Measurements from ENCODE around the gene VCX2.
"Not testable (repeated sequence)": the region's sequence is repeated elsewhere in the genome, so short reads cannot be mapped to it uniquely, and the experiment has no call there.

VCX2 gene

GRCh38 chrX:8122538-8122937, 48.5 kb downstream of the VCX2 start:
- DNase-seq (ENCODE audit: low read depth in 2 of 2, low spot score in 1 of 2): no peak

- not testable (repeated sequence) for DNase-seq (ENCODE audit: low read depth in 2 of 2, low spot score in 1 of 2)
These were observed 49.7 kb downstream of the VCX2 start for GRCh38 chrX:8121391-8121790.
